A549 (cell line): ENCODE measurements around the gene THEM4.

Experiments used
- BHLHE40 ChIP-seq: IDR thresholded peaks from 2 replicates; pipeline ENCODE4 v1.6.1; 2012; ENCODE audit warnings: low read depth, low read length, inconsistent platforms
- CHD2 ChIP-seq: fragments of 150-350 bp; IDR thresholded peaks from 2 replicates; pipeline ENCODE4 v1.6.1; 2014; ENCODE audit warnings: low read length; ENCODE audit not compliant: partially characterized antibody
- POLR2A ChIP-seq: IDR thresholded peaks from 2 replicates; pipeline ENCODE4 v1.6.1; 2012; ENCODE audit warnings: mild to moderate bottlenecking, low read length
- TF ChIP-seq, protein P1 (sequence below): fragments of 200-600 bp; sonication (generic); IDR thresholded peaks from 2 replicates; pipeline ENCODE4 v1.6.1; 2016; ENCODE audit warnings: antibody characterized with exemption, mild to moderate bottlenecking, moderate library complexity
- TF ChIP-seq, protein P2 (sequence below): fragments of >200 bp; sonication (Bioruptor Twin); formaldehyde crosslinking; IDR thresholded peaks from 3 replicates; pipeline ENCODE4 v1.5.1; 2016
- TF ChIP-seq, protein P3 (sequence below): IDR thresholded peaks from 2 replicates; pipeline ENCODE4 v1.6.1; 2012

DNA sequence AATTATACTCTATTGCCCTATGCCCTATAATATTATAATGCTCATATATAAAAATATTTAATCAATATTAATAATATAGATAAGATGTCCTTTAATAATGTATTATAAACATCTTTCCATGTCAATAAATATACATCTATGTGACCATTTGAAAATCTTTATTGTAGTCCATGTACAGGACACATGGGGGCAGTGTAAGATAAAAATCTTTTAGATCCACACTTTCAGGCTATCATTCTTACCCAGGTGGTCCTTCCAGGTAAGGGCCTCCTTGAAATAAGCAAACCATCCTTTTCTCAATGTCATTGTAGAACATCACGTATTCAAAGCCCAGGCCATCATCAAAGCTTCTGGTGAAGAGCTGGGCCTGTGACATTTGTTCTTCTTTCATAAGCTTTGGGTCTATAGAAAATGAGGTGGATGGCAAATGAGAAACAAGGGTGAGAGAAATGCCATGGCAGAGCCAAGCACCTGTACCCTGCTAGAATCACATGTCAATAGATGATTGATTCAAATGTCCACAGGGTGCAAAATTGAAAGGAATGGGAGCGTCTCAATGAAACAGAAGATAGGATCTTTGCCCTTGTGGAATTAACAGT is 20.2 kb downstream of the THEM4 start:
- TF ChIP-seq POLR2A (no peak), CHD2 (no peak), BHLHE40 (no peak)
- TF ChIP-seq, protein P1, sequence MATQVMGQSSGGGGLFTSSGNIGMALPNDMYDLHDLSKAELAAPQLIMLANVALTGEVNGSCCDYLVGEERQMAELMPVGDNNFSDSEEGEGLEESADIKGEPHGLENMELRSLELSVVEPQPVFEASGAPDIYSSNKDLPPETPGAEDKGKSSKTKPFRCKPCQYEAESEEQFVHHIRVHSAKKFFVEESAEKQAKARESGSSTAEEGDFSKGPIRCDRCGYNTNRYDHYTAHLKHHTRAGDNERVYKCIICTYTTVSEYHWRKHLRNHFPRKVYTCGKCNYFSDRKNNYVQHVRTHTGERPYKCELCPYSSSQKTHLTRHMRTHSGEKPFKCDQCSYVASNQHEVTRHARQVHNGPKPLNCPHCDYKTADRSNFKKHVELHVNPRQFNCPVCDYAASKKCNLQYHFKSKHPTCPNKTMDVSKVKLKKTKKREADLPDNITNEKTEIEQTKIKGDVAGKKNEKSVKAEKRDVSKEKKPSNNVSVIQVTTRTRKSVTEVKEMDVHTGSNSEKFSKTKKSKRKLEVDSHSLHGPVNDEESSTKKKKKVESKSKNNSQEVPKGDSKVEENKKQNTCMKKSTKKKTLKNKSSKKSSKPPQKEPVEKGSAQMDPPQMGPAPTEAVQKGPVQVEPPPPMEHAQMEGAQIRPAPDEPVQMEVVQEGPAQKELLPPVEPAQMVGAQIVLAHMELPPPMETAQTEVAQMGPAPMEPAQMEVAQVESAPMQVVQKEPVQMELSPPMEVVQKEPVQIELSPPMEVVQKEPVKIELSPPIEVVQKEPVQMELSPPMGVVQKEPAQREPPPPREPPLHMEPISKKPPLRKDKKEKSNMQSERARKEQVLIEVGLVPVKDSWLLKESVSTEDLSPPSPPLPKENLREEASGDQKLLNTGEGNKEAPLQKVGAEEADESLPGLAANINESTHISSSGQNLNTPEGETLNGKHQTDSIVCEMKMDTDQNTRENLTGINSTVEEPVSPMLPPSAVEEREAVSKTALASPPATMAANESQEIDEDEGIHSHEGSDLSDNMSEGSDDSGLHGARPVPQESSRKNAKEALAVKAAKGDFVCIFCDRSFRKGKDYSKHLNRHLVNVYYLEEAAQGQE: no peak
- TF ChIP-seq, protein P2, sequence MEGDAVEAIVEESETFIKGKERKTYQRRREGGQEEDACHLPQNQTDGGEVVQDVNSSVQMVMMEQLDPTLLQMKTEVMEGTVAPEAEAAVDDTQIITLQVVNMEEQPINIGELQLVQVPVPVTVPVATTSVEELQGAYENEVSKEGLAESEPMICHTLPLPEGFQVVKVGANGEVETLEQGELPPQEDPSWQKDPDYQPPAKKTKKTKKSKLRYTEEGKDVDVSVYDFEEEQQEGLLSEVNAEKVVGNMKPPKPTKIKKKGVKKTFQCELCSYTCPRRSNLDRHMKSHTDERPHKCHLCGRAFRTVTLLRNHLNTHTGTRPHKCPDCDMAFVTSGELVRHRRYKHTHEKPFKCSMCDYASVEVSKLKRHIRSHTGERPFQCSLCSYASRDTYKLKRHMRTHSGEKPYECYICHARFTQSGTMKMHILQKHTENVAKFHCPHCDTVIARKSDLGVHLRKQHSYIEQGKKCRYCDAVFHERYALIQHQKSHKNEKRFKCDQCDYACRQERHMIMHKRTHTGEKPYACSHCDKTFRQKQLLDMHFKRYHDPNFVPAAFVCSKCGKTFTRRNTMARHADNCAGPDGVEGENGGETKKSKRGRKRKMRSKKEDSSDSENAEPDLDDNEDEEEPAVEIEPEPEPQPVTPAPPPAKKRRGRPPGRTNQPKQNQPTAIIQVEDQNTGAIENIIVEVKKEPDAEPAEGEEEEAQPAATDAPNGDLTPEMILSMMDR: peak; percentile 67
- TF ChIP-seq, protein P3, sequence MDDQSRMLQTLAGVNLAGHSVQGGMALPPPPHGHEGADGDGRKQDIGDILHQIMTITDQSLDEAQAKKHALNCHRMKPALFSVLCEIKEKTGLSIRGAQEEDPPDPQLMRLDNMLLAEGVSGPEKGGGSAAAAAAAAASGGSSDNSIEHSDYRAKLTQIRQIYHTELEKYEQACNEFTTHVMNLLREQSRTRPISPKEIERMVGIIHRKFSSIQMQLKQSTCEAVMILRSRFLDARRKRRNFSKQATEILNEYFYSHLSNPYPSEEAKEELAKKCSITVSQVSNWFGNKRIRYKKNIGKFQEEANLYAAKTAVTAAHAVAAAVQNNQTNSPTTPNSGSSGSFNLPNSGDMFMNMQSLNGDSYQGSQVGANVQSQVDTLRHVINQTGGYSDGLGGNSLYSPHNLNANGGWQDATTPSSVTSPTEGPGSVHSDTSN: no peak
